ENCODE results near the gene TUBGCP2.

DNA sequence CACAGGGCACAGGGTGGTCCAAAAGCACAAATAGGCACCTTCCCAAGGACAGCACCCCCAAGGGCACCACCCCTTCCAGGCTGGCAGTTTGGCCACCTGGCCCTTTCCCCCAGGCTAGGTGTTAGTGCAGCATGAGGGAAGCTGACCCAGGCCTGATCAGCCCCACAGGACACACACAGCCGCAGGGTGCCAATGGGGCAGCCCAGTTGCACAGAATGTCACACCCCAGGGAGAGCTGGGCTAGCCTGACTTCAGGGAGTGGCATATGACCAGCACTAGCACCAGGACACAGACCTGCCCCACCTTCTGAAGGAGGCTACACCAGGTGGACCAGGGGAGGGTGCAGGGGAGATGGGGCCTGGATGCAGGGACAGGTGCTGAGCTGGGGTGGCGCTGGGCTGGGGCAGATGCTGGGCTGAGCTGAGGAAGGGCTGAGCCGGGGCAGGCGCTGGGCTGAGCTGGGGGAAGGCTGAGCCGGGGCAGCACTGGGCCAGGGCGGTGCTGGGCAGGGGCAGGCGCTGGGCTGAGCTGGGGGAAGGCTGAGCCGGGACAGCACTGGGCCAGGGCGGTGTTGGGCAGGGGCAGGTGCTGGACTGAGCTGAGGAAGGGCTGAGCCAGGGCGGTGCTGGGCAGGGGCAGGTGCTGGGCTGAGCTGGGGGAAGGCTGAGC is 28.1 kb downstream of the TUBGCP2 start:
- no peak for TF ChIP-seq POLR2A (IDR thresholded peaks at IDR 0.05; ENCODE audit: low read length)
- no peak for TF ChIP-seq GATA1 (IDR thresholded peaks at IDR 0.05; ENCODE audit: low read depth, low read length)

All from erythroblast (primary cell).